AG09319 (cell line): ENCODE results near the gene ARHGEF17.

Experiments used
- DNase-seq: peaks from one replicate; pipeline ENCODE4 v3.0.0-alpha.2; 2010; ENCODE audit warnings: low read depth; ENCODE audit errors: extremely low read depth
- TF ChIP-seq, protein P1 (sequence below): IDR thresholded peaks from 2 replicates; pipeline ENCODE4 v1.5.1; 2011; ENCODE audit warnings: low read depth, mild to moderate bottlenecking, inconsistent platforms, low read length, moderate library complexity

The ARHGEF17 gene

DNA sequence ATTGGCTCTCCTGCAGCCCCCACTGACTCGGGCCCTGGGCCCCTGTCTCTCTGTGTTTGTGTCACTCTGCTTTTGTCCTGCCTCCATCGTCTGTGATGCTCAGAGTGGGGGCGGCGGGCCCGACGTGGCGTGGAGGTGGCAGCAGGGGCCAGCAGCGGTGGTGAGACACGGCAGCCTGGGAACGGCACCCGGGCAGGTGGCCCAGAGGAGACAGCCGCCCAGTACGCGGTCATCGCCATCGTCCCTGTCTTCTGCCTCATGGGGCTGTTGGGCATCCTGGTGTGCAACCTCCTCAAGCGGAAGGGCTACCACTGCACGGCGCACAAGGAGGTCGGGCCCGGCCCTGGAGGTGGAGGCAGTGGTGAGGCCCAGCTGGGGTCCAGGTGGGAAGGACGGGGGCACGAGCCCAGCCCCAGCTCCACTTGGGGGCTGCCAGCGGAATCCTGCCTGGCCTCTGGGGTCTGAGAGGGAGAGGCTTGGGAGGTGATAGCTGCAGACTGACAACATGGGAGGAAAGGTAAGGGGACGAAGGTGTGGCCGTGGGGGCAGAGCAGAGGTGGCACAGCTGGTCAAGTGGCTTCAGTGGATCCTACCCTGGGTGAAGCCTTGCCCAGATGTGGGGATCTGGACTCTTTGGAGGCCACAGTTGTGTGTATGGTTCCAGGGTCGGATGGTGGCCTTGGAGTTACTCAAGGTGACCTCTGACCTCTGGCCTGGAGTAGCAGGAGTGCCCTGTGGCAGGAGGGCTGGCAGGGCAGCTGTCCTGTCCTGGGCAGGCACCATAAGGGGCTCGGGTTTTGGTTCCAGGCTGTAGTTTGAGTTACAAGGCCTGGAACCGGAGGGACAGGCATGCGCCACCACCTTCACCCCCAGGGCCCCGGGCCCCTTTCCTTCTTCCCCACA lies 84.3 kb downstream of the ARHGEF17 start:
- TF ChIP-seq, protein P1, sequence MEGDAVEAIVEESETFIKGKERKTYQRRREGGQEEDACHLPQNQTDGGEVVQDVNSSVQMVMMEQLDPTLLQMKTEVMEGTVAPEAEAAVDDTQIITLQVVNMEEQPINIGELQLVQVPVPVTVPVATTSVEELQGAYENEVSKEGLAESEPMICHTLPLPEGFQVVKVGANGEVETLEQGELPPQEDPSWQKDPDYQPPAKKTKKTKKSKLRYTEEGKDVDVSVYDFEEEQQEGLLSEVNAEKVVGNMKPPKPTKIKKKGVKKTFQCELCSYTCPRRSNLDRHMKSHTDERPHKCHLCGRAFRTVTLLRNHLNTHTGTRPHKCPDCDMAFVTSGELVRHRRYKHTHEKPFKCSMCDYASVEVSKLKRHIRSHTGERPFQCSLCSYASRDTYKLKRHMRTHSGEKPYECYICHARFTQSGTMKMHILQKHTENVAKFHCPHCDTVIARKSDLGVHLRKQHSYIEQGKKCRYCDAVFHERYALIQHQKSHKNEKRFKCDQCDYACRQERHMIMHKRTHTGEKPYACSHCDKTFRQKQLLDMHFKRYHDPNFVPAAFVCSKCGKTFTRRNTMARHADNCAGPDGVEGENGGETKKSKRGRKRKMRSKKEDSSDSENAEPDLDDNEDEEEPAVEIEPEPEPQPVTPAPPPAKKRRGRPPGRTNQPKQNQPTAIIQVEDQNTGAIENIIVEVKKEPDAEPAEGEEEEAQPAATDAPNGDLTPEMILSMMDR = no peak
- DNase-seq = no peak

DNA sequence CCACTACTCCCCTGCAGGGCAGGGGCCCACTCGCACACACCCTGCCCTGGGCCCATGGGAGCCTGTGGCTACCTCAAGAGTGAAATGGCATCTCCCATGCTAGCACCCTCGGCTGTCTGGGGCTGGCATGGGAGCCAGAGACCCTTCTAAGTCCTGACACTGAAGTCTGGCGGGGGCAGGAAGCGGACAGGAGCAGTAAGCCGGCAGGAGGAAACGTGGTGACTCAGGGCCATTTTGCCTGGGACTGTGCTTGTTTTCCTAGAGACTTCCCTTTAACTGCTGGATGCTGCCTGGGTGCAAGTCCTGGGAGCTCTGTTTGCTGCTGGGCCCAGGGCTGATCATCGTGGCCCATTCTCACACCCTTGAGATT lies 84.9 kb downstream of the ARHGEF17 start:
- TF ChIP-seq, protein P1 = no peak
- DNase-seq = no peak

DNA sequence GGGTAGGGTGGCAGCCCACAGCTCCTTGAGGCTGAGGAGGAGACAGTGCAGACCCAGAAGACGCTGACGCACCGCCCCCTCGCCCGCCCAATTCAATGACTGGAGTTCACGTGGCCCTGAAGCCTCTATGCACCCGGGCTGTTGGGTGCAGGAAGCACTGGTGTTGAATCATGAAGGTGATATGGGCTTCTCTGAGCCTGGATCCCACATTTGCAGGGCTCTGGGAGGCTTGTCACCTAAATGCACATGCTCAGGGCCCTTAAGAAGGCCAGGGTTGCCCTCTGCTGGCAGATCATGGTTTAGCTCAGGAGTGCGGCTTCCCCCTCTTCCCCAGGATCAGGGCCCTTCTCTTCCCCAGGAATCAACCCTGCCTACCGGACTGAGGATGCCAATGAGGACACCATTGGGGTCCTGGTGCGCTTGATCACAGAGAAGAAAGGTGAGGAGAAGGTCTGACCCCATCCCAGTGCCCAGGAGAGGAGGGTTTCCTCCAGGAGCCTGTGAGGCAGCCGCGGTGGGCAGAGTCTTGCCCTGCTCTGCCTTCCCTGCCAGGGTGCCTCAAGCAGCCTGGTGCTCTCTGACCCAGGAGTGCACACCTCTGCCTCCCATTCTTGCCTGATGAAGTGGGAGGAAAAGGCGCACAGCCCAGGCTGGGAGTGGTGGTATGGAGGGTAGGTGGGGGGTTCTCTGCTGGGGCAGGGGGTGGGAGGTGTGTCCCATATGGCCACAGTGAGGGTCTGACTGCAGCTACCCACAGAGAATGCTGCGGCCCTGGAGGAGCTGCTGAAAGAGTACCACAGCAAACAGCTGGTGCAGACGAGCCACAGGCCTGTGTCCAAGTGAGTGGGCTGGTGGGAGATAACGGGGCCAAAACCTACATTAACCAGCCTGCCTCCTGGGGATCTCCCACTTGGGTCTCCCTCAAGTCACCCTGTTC lies 85.7 kb downstream of the ARHGEF17 start:
- TF ChIP-seq, protein P1 = peak; percentile 82
- no peak for DNase-seq

DNA sequence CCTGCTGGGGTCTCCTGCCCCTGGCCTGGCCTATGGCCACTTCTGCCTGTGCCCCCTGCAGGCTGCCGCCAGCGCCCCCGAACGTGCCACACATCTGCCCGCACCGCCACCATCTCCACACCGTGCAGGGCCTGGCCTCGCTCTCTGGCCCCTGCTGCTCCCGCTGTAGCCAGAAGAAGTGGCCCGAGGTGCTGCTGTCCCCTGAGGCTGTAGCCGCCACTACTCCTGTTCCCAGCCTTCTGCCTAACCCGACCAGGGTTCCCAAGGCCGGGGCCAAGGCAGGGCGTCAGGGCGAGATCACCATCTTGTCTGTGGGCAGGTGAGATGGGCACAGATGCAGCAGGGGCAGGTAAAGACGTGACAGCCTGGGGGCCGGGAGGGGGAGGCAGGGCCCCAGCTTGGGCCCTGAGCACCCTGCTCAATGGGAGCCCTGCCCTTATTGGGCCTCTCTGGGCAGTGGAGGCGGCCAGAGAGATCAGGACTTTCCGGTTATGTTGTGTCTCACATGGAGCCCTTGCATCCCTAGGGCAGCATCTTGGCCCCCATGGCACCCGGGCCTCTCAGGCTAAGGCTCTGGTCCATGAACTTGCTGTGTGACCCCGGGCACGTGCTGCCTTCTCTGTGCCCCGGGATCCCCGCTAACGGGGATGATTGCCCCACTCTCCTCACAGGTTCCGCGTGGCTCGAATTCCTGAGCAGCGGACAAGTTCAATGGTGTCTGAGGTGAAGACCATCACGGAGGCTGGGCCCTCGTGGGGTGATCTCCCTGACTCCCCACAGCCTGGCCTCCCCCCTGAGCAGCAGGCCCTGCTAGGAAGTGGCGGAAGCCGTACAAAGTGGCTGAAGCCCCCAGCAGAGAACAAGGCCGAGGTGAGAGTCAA lies 86.6 kb downstream of the ARHGEF17 start:
- DNase-seq = no peak
- TF ChIP-seq, protein P1 = no peak

DNA sequence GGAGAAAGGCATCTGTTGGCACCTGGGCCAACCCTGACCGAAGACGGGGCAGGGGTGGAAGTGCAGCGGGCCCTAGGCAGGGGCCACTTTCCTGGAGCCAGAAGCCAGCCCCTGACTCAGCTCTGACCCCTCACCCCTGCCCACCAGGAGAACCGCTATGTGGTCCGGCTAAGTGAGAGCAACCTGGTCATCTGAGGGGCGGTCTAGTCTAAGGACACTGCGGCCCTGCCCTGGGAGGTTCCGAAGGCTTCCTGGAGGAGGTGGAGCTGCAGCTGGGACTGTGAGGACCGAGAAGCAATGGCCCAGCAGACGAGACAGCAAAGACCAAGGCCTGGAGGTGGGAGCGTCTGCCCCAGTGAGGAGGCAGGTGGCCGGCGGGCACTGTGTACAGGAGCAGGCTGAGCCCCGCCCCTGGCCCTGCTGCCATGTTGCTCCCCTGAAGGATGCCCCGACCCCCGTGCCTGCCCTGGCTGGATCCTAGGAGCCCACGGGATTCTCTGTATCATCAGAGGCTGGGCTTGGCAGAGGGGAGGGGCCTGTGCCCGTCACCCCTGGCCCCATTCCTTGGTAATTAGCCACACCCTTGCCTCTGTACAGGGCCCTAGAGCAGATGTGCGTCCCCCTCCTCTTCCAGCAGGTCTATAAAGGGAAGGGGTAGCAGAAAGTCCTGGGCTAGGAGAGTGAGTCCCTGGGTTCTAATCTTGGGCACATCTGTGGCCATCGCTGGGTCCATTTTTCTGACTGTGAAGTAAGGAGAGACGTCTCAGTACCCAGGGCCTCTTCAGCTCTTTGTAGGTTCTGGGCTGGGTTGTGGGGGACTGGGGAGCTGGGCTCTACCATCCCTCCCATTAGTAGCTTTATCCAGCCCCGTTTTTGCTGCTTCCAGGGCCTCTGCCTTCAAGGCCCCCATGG lies 87.5 kb downstream of the ARHGEF17 start:
- TF ChIP-seq, protein P1 = no peak
- DNase-seq = no peak

DNA sequence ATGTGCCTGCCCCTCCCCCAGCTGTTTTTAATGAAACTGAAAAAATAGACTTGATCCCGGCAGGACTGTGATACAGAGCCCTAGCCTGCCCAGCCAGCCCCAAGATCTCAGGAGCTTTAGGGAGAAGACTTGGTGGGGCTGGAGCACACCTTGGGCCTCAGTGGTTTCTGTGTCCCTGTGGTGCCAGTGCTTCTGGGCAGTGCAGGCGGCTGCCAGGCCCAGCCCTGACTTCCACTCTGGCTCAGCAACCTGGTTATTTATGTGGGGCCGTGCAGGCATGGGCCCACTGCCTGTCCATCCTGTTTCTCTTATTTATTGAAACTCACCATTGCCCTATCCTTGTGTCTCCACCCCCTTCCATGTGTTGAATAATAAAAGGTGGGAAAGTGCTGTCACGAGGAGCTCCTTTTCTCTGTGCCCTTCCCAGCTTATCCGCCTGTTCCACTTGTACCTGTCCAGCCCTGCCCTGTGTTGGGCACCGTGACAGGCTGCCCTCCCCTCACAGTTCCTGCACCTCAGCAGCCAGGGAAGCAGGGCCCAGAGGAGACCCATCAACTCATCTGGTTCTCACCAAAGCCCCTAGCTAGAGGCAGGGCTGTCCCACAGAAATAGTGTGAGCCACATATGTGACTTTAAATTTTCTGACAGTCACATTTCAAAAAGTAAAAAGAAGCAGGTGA lies 88.3 kb downstream of the ARHGEF17 start:
- TF ChIP-seq, protein P1 = no peak
- DNase-seq = no peak
